ENCODE results near the gene RPL36AL.

- TF ChIP-seq CTCF (IDR thresholded peaks at IDR 0.05), result no peak
- no peak for TF ChIP-seq POLR2A (IDR thresholded peaks at IDR 0.05)
Observed at GRCh38 chr14:49659526-49660455, 39.4 kb upstream of the RPL36AL start.

Measured in esophagus squamous epithelium (tissue), 4 donors.